ENCODE results near the gene TRPM3. TPM values are rescaled to one million over a fixed set of nuclear protein-coding genes. Genes with fewer than 3 reads are reported as not detected.

TRPM3 gene
- total and polyA plus RNA-seq, 9 of the 15 experiments (the other 6 are each of a cell fraction or from before 2014, with no cell fraction given): 0.04 TPM; not detected in 8

GRCh38 chr9:70571258-70571657 lies 550.2 kb downstream of the TRPM3 start:
- BruUV-seq (replicated peaks): no TSS peak
- H3K36me3 ChIP-seq (ENCODE audit: control insufficient read depth, insufficient read depth, low read length): no peaks in the 10 kb centered on the region
- no peaks in the 10 kb centered on the region for H3K9me1 ChIP-seq (ENCODE audit: control insufficient read depth, insufficient read depth, low read length)
- H3K79me2 ChIP-seq (ENCODE audit: control insufficient read depth, insufficient read depth, low read length): no peaks in the 10 kb centered on the region
- POLR2A ChIA-PET: no interaction called here
- H3K4me3 ChIP-seq: no peak overlapping the region
- intact Hi-C loops (cut with micrococcal nuclease): no loop called here
- CTCF ChIA-PET (ENCODE audit: low intra/inter-chr PET ratio): no interaction called here
- no peak overlapping the region for H2AFZ ChIP-seq (ENCODE audit: low read depth, low read length)
- TF ChIP-seq DPF2 (IDR thresholded peaks at IDR 0.05): no peak
- TF ChIP-seq GTF2B (IDR thresholded peaks at IDR 0.05; ENCODE audit: extremely low read depth, insufficient read length): no peak
- no peak for TF ChIP-seq SMAD2 (IDR thresholded peaks at IDR 0.05; ENCODE audit: low read depth, low read length)
- TF ChIP-seq, protein P1, sequence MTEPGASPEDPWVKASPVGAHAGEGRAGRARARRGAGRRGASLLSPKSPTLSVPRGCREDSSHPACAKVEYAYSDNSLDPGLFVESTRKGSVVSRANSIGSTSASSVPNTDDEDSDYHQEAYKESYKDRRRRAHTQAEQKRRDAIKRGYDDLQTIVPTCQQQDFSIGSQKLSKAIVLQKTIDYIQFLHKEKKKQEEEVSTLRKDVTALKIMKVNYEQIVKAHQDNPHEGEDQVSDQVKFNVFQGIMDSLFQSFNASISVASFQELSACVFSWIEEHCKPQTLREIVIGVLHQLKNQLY (CRISPR knock-in tag; conservative IDR thresholded peaks at IDR 0.05): no peak
- TF ChIP-seq NELFE (IDR thresholded peaks at IDR 0.05; ENCODE audit: insufficient read depth, insufficient read length): no peak
- no peak for TF ChIP-seq TCF15 (CRISPR knock-in tag; IDR thresholded peaks at IDR 0.05)
- TF ChIP-seq FUS (optimal IDR thresholded peaks at IDR 0.05; ENCODE audit: low read depth, low read length): no peak
- TF ChIP-seq MEF2A (IDR thresholded peaks at IDR 0.05; ENCODE audit: control insufficient read depth, low read depth, low read length): no peak
- TF ChIP-seq SIX5 (IDR thresholded peaks at IDR 0.05; ENCODE audit: borderline replicate concordance in 1 of 2, insufficient read depth in 1 of 2, low read depth in 1 of 2, low read length in 2 of 2): no peak
- no peak for TF ChIP-seq SMC3 (conservative IDR thresholded peaks at IDR 0.05; ENCODE audit: insufficient read depth, low read depth, low read length)
- no peak for TF ChIP-seq POLR3G (IDR thresholded peaks at IDR 0.05; ENCODE audit: extremely low read depth, insufficient read length, insufficient replicate concordance)
- no peak for TF ChIP-seq ATF6 (CRISPR knock-in tag; IDR thresholded peaks at IDR 0.05)
- no peak for TF ChIP-seq SREBF1 (IDR thresholded peaks at IDR 0.05; ENCODE audit: borderline replicate concordance, low read depth, low read length)
- no peak for TF ChIP-seq ZNF696 (CRISPR knock-in tag; conservative IDR thresholded peaks at IDR 0.05)
- H3K9ac ChIP-seq (ENCODE audit: insufficient read depth in 1 of 2, low read depth in 2 of 2, low read length in 2 of 2): no peak overlapping the region
- 8% methylated on average over 5 of the region's 5 CpGs for WGBS (ENCODE audit: insufficient coverage, low coverage, missing lambda C conversion rate)
- no peak overlapping the region for H3K4me2 ChIP-seq (ENCODE audit: insufficient read depth, low read length)
- H4K20me1 ChIP-seq (replicated peaks; ENCODE audit: control insufficient read depth, insufficient read depth, low read length): no peaks in the 10 kb centered on the region
- no peaks in the 10 kb centered on the region for H3K4me1 ChIP-seq (replicated peaks in 1 of 2; ENCODE audit: control insufficient read depth in 2 of 2, insufficient read depth in 2 of 2, low read length in 2 of 2)
- DNase-seq (ENCODE audit: extremely low read depth in 1 of 4, low spot score in 3 of 4) (no peak), FAIRE-seq (no peak), ATAC-seq (no peak)
- peaks cover 2 to 6% of the 10 kb centered on the region in 2 experiments; a peak in 2 of 5 replicates for H3K27me3 ChIP-seq (ENCODE audit: control insufficient read depth in 2 of 2, insufficient read depth in 2 of 2, low read length in 2 of 2)
- in situ Hi-C loops (cut with MboI): no loop called here
- H3K27ac ChIP-seq (ENCODE audit: extremely low read depth, low read depth, low read length): no peak overlapping the region
- no peaks in the 10 kb centered on the region for H3K9me3 ChIP-seq (replicated peaks; ENCODE audit: control insufficient read depth, insufficient read depth, low read depth, low read length)

All from K562 (cell line).